Measurements from ENCODE around the gene PLPP4.

Gene PLPP4

GRCh38 chr10:120477743-120478141, 20.7 kb downstream of the PLPP4 start:
- no peak for TF ChIP-seq CTCF (IDR thresholded peaks at IDR 0.05; ENCODE audit: insufficient read depth, low read length, missing control alignments)
- no peak for DNase-seq (ENCODE audit: low read depth, low spot score)
- ChIA-PET CTCF (interaction anchor here (0.8 to 1.3 kb wide), 2 partner anchors 19 to 54 kb away, joined by 3 to 4 read pairs; no protein-coding TSS in a partner anchor), POLR2A (interaction anchor here (0.7 to 0.8 kb wide), 2 partner anchors 17 to 49 kb away, joined by 3 to 4 read pairs; no protein-coding TSS in a partner anchor)
- H3K4me3 ChIP-seq (ENCODE audit: low read depth, low read length) = no peak overlapping the region

DNA sequence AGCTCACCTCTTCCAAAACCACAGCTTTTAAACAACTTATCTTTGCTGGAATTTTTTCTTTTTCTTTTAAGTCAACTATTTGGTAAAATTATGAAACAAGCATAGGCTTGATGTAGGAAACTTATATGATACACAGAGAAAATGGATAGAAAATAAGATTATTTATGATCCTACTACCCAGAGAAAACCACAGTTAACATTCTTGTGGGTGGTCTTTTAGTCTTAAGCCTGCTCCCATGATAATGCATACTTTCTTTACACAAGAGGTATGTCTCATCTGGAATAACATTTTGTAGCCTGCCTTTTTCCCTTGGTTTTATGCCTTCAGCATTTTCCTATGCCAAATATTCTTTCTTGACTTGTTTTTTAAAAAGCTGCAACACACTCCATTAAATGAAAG, 21.4 kb downstream of the PLPP4 start:
- no peak for TF ChIP-seq CTCF (IDR thresholded peaks at IDR 0.05; ENCODE audit: insufficient read depth, low read length, missing control alignments)
- no peak for DNase-seq (ENCODE audit: low read depth, low spot score)
- no peak overlapping the region for H3K4me3 ChIP-seq (ENCODE audit: low read depth, low read length)
- ChIA-PET CTCF (interaction anchor here (0.7 to 1.3 kb wide), 2 partner anchors 18 to 26 kb away, joined by 3 to 4 read pairs; no protein-coding TSS in a partner anchor), POLR2A (no interaction called here)

- ChIA-PET POLR2A (no interaction called here), CTCF (interaction anchor here (0.6 to 1.6 kb wide), 2 partner anchors 10 to 14 kb away, joined by 3 to 10 read pairs; no protein-coding TSS in a partner anchor)
- no peak overlapping the region for H3K4me3 ChIP-seq (ENCODE audit: low read depth, low read length)
- no peak for DNase-seq (ENCODE audit: low read depth, low spot score)
- TF ChIP-seq CTCF (IDR thresholded peaks at IDR 0.05; ENCODE audit: insufficient read depth, low read length, missing control alignments) = no peak
Measured at GRCh38 chr10:120479506-120479905, 22.5 kb downstream of the PLPP4 start.

GRCh38 chr10:120480065-120480600, 23.1 kb downstream of the PLPP4 start:
- POLR2A ChIA-PET = no interaction called here

GRCh38 chr10:120480848-120481247, 23.8 kb downstream of the PLPP4 start:
- no peak for TF ChIP-seq CTCF (IDR thresholded peaks at IDR 0.05; ENCODE audit: insufficient read depth, low read length, missing control alignments)
- H3K4me3 ChIP-seq (ENCODE audit: low read depth, low read length) = no peak overlapping the region
- CTCF ChIA-PET = interaction anchor here (1.5 to 2.1 kb wide), 4 partner anchors 9 to 57 kb away, joined by 3 to 11 read pairs (median 10); no protein-coding TSS in a partner anchor
- no peak for DNase-seq (ENCODE audit: low read depth, low spot score)
- POLR2A ChIA-PET = no interaction called here

More at GRCh38 chr10:120480065-120480600, 23.1 kb downstream of the PLPP4 start:
- TF ChIP-seq CTCF (IDR thresholded peaks at IDR 0.05; ENCODE audit: insufficient read depth, low read length, missing control alignments) = peak; percentile 29
- CTCF ChIA-PET = interaction anchor here (0.6 to 2.1 kb wide), 5 partner anchors 9 to 57 kb away, joined by 3 to 11 read pairs (median 9); no protein-coding TSS in a partner anchor
- no peak for DNase-seq (ENCODE audit: low read depth, low spot score)
- no peak overlapping the region for H3K4me3 ChIP-seq (ENCODE audit: low read depth, low read length)

- no peak for DNase-seq (ENCODE audit: low read depth, low spot score)
- H3K4me3 ChIP-seq (ENCODE audit: low read depth, low read length) = no peak overlapping the region
- no peak for TF ChIP-seq CTCF (IDR thresholded peaks at IDR 0.05; ENCODE audit: insufficient read depth, low read length, missing control alignments)
- POLR2A ChIA-PET = no interaction called here
- CTCF ChIA-PET = interaction anchor here (1.7 kb wide), 1 partner anchor 60 kb away, joined by 5 read pairs; no protein-coding TSS in a partner anchor
Measured at GRCh38 chr10:120483006-120483405, 26.0 kb downstream of the PLPP4 start.

Data from AG04449 (cell line).